ENCODE results near the gene CD52.
"Not testable (repeated sequence)": the region's sequence is repeated elsewhere in the genome, so short reads cannot be mapped to it uniquely, and the experiment has no call there.

Gene CD52

DNA sequence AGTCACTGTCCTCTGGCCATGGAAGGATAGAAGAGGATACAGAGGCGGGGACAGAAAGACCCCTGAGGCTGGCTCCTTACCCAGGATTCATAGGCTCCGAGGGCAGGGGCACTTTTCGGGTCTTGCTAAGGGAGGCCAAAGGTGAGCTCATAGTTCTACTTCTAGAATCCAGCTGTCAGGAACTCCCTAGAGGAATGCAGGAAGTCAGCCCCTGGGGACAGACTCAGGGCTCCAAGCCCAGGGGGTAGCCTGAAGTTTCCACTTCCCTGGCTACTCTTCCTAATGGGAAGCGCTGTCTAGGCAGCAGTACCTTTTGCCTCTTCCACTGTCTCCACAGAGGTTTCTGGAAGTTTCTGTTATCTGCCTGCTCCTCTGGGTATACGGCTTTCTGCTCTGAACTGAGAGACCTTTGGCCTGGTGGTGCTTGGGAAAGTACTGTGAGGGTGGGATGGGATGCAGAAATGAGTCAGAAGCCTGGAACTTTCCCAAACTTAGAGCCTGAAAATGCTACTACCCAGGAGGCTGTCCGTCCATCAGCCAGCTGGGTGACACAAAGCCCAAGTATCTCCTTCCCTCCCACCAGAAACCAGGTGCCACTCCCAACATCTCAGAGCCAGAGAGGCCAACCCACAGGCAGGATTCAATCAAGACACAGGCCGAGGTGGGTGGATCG is 14.9 kb upstream of the CD52 start:
- no peak for DNase-seq

DNA sequence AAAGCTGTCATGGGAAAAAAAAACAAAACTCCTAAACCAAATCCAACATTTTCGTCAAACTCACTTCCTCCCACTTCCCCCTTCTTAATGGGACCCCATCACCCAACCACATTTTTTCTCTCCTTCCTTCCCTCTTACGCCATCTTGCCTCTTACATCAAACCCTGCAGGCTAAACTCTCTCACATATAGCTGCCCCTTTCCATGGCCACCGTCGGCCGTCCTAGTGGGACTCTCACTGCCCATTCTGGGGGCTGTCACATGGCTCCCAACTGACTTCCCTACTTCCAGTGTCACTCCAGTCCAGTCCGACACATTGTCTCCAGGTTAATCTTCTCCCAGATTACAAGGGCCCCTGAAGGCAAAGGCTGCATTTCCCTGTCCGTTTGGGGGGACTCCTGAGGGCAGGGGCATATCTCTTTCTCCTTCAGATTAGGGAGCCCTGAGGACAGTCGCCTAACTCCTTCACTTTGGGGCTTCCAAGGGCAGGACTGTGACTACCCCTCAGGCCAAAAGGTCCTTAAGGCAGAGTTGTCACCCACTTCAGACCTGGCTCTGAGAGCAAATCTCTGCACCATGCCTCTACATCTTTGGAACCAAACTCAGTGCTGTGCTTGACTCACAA is 12.0 kb upstream of the CD52 start:
- no peak for DNase-seq

DNA sequence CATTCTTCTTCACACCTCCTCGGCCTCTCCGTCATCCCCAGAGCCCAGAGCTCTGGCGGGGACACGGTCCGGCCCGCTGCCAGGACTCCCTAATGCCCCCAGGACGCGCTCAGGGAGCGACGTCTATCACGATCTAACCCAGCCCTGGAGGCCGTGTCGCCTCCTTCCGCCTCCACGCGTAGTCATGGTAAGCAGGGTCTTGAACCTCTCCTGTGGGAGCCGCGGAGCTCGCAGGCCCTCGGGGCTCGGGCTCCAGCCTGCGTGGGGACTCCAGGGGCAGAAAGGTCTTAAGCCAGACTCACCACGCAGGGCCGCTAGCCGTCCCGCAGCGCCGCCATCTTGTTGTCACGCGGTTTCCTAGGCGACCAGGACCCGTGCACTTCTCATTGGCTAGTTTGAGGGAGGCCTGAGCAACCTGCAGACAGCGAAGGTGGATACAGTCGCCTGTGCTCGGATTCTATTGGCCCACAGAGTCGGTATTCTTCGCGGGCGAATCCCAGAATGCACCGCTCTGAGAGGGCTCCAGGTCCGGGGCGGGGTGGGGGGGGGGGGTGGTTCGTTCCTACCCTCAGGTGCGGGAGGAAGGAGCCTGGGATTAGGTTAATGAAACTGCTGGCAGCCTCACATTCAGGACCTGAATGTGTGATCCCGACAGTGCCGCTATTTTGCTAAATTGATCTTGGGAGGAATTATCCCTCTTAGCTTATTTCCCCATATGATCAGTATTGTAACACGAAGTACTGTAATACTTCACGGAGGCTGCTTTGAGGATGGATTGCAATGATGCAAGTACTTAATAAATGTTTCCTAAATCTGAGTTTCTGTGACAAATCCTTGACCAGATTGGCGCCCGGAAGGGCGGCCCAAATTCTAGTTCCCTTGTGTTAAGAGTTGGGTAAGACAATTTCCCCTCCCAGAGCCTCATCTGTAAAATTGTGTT is 11.2 kb upstream of the CD52 start, which contains the start of gene UBXN11:
Gene UBXN11 (minus strand): TSS at position 347 of the 940 bp plus-strand sequence. CDS start 3,753 bp downstream, outside the sequence.
- DNase-seq, result peak; percentile 84 to 92

DNA sequence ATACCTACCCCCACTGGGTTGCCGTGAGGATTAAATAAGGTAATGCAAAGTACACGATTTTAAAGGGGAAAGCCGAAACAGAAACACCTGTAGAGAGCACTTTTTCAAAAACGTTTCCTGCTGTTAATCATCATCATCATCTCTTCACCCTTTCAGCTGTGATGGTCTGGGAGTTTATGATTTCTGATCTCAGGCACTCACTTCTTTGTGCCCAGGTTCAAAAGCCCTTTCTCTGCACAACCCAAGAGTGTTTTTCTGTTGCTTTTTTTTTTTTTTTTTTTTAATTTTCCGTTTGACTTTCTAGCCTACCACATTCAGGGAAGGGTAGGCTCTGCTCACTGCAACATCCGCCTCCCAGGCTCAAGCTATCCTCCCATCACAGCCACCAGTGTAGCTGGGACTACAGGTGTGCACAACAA is 10.4 kb upstream of the CD52 start:
- no peak for DNase-seq

DNA sequence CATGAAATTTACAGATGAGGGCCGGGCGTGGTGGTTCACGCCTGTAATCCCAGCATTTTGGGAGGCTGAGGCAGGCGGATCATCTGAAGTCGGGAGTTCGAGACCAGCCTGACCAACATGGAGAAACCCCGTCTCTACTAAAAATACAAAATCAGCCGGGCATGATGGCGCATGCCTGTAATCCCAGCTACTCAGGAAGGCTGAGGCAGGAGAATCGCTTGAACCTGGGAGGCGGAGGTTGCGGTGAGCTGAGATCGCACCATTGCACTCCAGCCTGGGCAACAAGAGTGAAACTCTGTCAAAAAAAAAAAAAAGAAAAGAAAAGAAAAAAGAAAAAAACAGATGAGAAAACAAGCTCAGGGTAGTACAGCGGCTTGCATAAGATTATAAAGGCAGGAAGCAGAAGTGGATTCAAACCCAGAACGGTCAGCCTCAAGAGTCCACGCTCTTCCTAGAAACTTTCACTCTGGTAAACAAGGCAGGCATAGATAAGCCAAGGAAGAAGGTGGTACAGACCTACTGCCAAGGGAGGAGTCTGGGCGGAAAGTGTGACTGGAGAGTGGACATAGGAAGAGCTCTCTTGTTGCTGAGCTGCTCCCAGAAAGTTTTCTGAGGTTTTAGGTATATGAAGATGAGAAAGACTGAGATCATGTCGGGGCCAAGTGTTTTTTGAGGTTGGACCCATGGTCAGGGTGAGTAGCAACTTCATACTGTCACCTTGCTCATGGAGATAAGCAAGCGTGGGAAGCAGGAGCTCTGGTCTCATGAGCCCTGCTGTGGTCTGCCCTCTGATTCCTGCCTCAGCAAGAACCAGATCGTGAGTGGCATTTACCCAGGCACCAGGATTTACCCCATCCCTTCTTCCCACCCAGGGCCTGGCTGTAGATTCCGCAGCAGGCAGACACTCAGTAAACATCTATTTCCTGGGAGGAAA is 9.5 kb upstream of the CD52 start:
- DNase-seq, result not testable (repeated sequence)

DNA sequence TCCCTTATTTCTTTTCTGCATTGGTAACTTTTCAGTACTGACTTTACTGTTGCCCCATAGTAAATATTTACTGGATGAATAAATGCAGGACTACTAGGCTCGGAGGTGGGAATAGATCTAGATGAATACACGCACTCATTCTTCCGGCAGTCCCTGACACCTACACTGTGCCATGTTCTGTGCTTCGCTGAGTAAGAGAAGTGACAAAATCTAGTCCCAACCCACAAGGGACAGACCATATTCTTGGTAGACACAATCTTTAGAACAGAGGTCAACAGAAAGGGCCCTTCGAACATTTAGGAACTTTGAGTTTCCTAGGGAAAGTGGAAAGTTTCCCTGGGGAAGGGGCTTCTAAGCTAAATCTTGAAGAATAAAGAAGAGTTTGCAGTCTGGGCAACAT is 3.3 kb upstream of the CD52 start:
- no peak for DNase-seq

DNA sequence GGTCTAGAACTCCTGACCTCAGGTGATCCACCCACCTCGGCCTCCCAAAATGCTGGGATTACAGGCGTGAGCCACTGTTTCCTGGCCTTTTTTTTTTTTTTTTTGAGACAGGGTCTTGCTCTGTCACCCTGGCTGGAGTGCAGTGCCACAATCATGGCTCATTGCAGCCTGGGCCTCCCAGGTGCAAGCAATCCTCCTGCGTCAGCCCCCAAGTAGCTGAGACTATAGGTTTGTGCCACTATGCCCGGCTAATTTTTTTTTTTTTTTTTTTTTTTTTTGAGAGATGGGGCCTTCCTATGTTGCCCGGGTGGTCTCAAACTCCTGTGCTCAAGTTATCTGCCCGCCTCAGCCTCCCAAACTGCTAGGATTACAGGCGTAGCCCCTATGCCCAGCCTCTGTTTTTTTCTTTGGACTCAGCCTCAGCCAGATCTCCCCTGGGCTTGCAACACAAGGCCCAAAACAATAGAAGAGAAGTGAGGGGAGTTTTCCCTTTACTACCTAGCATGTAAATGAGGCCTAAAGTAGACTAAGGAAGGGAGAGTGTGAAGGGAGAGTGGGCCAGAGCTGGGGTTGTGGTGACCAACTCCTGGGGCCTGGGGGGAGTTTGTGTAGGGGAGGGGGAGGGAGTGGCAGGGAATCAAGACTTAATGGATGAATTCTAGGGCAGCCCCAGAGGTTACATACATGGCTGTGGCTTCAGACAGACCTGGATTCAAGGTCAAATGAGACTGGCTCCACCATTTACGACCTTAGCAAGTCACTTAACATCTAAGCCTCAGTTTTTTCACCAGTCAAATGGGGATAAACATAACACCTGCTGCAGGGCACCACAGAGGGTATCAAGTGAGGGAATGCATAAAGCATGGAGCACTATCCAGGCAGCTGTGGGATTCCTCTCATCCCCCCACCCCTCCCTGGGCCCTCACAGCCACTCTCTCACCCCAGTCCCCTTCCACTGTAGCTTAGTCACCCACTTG is 1.6 kb upstream of the CD52 start:
- no peak for DNase-seq

DNA sequence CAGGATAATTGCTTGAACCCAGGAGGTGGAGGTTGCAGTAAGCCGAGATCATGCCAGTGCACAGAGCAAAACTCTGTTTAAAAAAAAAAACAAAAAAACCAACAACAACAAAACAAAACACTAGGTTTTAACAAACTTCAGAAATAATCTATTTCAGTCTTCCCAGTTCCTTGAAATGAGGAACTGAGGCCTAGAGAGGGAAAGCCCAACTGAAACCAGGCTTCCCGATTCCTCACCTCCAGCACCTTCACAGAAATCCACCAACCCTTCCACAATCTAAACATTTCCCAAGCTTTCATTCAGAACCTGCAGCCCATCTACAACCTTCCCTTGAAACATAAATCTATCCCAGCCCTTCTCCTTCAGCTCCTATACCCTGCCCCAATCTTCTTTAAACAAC is 612 bp upstream of the CD52 start:
- no peak for DNase-seq

DNA sequence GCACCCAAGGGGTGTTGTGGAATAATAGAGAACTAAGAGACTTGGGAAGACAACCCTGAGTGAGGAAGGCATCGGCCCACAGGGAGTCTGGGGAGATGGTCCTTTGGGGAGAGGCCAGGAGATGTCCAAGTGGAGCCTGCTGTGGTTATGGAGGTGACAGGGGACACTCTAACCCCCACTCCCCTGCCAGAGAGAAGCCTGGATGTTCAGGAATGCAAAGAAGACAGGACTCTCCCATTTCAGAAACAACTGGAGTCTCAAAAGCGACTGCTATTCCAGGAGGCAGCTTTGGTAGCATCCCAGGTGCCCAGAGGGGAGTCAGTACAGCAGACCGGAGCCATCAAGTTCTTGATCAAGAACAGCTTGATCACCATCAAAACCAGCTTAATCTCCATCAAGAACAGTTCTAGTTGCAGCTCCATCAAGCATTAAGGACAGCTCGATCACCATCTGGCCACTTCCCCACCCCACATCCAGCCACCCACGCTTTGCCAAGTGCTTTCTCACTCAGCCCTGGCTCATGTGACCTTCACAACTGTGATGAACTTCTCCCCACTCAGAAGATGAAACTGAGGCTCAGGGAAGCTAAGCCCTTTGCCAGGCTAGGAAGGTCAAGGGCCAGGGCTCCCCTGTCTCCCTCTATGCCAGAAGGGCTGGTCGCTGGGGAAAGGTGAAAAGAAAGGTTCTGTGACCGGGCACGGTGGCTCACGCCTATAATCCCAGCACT is 743 bp downstream of the CD52 start:
- peak in 1 of 2 experiments; percentile 45 for DNase-seq

DNA sequence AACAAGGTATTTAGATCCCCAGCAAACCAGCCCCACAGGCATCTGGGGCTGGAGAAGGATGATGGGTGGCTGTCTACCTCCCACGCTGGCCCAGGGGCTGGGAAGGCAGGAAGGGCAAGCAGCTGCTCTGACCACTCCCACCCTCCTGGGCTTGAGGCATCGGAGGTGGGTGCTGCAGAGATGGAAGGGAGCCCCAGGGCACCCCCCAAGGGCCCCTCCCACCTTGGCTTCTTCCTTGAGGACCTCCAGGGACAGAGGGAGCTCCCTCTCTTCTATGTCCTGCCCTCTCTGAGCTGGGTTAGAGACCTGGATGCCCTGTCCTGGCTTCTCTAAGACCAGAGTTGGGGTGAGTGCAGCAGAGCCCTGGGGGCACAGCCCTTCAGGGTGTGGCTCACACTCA is 3.1 kb downstream of the CD52 start:
- DNase-seq, result no peak

DNA sequence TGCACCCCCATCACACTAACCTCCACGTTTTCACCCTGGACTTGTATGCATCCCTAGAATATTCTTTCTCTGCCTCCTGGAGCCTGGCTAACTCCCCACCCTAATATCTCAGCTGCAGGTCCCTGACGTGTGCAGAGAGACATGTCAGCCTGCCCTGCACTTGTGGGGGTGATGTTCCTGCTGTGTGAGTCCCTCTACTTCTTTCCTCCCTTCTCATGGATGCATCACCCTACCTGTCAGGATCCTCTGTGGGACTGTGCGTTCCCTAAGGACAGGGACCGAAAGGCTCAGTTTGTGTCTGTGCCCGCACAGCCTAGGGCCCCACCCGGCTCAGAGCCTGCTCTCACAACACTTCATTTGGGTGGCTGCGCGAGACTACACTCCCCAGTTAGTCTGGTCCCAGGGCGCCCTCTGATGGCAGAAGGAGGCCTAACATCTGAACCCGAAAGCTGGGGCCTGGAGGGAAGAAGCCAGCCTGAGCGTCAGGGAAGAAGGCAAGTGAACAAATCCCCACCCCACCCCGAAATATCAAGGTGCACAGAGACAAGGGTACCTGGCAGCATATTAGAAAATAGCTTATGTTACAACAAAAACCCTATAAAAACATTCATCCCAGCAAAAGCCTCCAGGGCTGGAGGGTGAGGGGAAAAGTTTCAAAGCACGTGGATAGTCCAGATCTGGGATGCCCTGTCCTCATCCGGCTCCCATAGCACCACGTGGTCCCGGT is 3.7 kb downstream of the CD52 start:
- peak; percentile 90 to 94 for DNase-seq

DNA sequence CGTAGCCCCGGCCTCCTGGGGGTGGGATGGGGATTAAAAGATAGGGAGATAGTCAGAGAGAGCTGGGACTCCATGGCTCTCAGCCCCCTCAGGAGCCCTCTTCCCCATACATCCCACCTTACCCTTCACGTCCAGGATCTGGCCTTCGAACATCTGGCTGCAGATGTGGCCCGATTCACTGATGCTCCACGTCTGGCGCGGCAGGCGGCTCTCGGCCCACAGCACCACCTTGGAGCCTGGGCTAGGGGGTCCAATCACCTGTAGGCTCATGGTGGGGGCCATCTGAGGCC is 4.2 kb downstream of the CD52 start:
- no peak for DNase-seq

DNA sequence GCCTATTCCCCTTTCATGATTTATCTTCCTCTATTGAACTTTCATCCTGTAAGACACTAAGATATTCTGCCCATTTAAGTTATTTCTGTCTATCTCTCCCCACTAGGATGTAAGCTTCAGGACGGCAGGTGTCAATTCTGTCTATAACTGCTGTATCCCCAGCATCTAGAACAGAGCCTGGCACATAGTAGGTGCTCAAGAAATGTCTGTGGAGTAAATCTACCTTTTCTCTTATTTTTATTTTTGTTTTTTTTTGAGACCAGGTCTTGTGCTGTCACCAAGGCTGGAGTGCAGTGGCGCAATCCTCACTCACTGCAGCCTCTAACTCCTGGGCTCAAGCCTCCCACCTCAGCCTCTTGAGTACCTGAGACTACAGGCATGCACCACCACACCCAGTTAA is 5.6 kb downstream of the CD52 start:
- no peak for DNase-seq

DNA sequence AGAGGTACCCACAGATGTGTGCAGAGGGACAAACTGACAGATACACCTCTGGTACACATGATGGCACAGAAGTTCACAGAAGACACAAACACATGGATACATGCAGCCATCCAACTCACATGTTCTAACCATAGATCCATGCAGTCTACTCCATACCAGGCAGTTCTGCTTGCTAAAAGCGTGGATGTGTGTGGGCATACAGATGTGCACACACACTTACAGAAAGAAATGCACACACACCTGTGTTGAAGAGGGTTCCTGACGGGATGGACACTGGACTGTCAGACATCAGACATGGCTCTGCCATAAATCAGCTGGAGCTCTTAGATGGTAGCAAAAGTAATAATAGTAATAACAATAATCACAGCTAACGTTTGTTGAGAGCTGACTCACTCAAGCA is 6.8 kb downstream of the CD52 start:
- DNase-seq, result no peak

DNA sequence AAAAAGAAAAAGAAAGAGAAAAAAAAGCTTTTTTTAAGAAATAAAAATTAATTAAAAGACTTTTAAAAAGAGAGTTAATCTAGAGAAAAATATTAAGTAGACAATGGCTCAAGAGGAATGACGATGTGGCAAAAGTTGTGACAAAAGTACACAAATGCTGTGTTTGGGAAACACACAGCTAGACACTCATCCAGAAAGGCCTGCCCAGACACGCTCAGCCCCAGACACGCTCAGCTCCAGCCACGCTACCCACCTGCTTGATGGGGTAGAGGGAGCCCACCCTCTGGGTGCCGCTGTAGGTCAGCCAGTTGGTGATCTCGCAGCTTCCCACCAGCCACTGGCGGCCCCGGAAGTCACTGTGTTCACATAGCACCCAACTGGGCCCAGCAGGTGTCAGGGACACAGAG is 10.2 kb downstream of the CD52 start:
- no peak for DNase-seq

DNA sequence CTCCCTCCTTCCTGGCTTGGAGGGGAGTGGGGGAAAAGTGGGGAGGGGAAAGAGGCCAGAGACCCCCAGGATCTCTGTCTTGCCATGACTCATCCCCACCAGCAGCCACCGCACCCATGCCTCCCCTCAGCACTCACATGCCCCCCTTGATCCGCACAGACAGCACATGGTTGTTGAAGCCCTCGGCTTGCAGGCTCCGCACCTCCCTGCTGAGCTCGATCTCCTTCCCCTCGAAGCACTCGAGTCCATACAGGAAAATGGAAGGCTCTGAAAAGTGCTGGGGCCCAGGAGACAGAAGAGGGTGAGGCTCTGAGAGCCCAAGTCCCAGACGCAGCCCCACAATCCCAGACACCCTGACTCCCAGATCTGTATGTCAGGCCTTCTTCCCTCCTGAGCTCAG is 10.8 kb downstream of the CD52 start:
- DNase-seq, result no peak

DNA sequence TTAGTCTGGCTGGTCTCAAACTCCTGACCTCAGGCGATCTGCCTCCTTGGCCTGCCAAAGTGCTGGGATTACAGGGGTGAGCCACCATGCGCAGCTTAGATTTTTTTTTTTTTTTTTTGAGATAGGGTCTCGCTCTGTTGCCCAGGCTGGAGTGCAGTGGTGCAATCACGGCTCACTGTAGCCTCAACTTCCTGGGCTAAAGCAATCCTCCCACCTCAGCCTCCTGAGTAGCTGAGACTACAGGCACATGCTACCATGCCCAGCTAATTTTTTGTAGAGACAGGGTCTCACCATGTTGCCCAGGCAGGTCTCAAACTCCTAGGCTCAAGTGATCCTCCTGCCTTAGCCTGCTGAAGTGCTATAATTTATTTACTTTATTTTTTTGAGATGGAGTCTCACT is 11.6 kb downstream of the CD52 start:
- not testable (repeated sequence) for DNase-seq

DNA sequence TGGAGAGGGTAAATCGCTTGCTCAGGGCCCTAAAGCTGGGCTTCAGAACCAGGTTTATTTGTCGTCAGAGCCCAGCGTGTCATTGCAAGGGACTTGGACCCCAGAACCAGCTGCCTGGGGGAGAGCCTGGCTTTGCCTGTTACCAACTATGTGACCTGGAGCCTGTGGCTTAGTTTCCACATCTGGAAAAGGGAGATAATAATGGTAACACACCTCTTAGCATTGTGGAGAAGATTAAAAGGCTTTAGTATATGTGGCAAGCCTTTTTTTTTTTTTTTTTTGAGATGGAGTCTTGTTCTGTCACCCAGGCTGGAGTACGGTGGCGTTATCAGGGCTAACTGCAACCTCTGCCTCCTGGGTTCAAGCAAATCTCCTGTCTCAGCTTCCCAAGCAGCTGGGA is 12.5 kb downstream of the CD52 start:
- DNase-seq, result no peak

DNA sequence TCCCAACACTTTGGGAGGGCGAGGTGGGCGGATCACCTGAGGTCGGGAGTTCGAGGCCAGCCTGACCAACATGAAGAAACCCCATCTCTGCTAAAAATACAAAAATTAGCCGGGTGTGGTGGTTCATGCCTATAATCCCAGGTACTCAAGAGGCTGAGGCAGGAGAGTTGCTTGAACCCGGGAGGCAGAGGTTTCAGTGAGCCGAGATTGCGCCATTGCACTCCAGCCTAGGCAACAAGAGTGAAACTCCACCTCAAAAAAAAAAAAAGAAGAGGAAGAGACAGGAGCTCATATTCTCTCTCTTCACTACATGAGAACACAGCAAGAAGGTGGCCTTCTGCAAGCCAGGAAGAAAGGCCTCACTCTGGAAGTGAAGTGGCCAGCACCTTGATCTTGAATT is 15.6 kb downstream of the CD52 start:
- DNase-seq, result not testable (repeated sequence)
